CD4-positive, alpha-beta memory T cell (primary cell): ENCODE results near the gene PRDM2. TPM values are rescaled to one million over a fixed set of nuclear protein-coding genes. Genes with fewer than 3 reads are reported as not detected.

Experiments
- CTCF ChIA-PET: fragments of 350-600 bp; sonication (Branson Sonifier 250); formaldehyde crosslinking; loops from one replicate; lab custom pipeline; 2021; ENCODE audit warnings: inconsistent platforms; ENCODE audit not compliant: partially characterized antibody; lab: Charles Lee
- POLR2A ChIA-PET: fragments of 350-600 bp; sonication (Branson Sonifier 250); formaldehyde crosslinking; loops from one replicate; lab custom pipeline; 2021; ENCODE audit not compliant: partially characterized antibody; lab: Charles Lee
- DNase-seq, 5 donors: peaks; one replicate each; pipeline versions ENCODE4 v3.0.0 to v3.0.0-alpha.2; 2020 to 2022; ENCODE audit warnings: mixed read lengths in 1 of 5
- H3K27ac ChIP-seq: one replicate; pipeline ENCODE4 v1.7.0; 2013; ENCODE audit warnings: low read depth, low read length
- H3K27me3 ChIP-seq: 2 replicates; pipeline ENCODE4 v1.7.0; 2013; ENCODE audit warnings: mild to moderate bottlenecking, low read length, moderate library complexity; ENCODE audit not compliant: insufficient read depth
- H3K36me3 ChIP-seq: 2 replicates; pipeline ENCODE4 v1.7.0; 2013; ENCODE audit warnings: mild to moderate bottlenecking, low read length, moderate library complexity; ENCODE audit not compliant: insufficient read depth
- H3K4me1 ChIP-seq: 2 replicates; pipeline ENCODE4 v1.7.0; 2013; ENCODE audit warnings: mild to moderate bottlenecking, low read length, moderate library complexity; ENCODE audit not compliant: insufficient read depth
- H3K4me3 ChIP-seq, 2 donors: one replicate each; pipeline ENCODE4 v1.7.0; 2013; ENCODE audit warnings: low read length in 2 of 2, mild to moderate bottlenecking in 1 of 2
- H3K9me3 ChIP-seq, 2 donors: one replicate each; pipeline ENCODE4 v1.7.0; 2013; ENCODE audit warnings: low read length in 2 of 2, control low read depth in 1 of 2; ENCODE audit not compliant: control insufficient read depth in 1 of 2
- H3K27ac Mint-ChIP-seq, 7 donors: one replicate each; pipeline ENCODE4 v1.8.0; 2020 to 2021; ENCODE audit warnings: mixed read lengths in 7 of 7, mild to moderate bottlenecking in 6 of 7, inconsistent platforms in 3 of 7, moderate library complexity in 3 of 7
- H3K27me3 Mint-ChIP-seq, 2 donors: one replicate each; pipeline ENCODE4 v1.8.0; 2020 to 2021; ENCODE audit warnings: mixed read lengths in 2 of 2
- H3K36me3 Mint-ChIP-seq, 2 donors: one replicate each; pipeline ENCODE4 v1.8.0; 2020 to 2021; ENCODE audit warnings: mixed read lengths in 2 of 2, inconsistent platforms in 1 of 2, mild to moderate bottlenecking in 1 of 2
- H3K4me1 Mint-ChIP-seq, 4 donors: one replicate each; pipeline ENCODE4 v1.8.0; 2020 to 2021; ENCODE audit warnings: mixed read lengths in 4 of 4, mild to moderate bottlenecking in 1 of 4
- H3K4me3 Mint-ChIP-seq, 8 donors: one replicate each; pipeline ENCODE4 v1.8.0; 2020 to 2021; ENCODE audit warnings: mixed read lengths in 8 of 8, mild to moderate bottlenecking in 7 of 8, moderate library complexity in 6 of 8, inconsistent platforms in 3 of 8
- H3K9me3 Mint-ChIP-seq, 8 donors: one replicate each; pipeline ENCODE4 v1.8.0; 2020 to 2021; ENCODE audit warnings: mixed read lengths in 8 of 8, mild to moderate bottlenecking in 5 of 8, inconsistent platforms in 3 of 8, moderate library complexity in 1 of 8
- intact Hi-C: fragments of 100-400 bp; cut with micrococcal nuclease; formaldehyde crosslinking; loops from one replicate; pipeline ENCODE4 v1.15.1; 2023
- polyA plus RNA-seq, 2 donors: library from polyadenylated mRNA; unstranded; fragments of 300-500 nt; fragmentation: Illumina TruSeq; gene quantifications; one replicate each; pipeline ENCODE4 v1.2.3, GENCODE V29; 2021
- total RNA-seq, 2 experiments: library from RNA; stranded (reverse); gene quantifications; one replicate each; pipeline ENCODE4 v1.2.3, GENCODE V29; 2021

The PRDM2 gene
- total and polyA plus RNA-seq, 4 experiments from 2014 or later = 6.7 to 118 (median 68.3) TPM

DNA sequence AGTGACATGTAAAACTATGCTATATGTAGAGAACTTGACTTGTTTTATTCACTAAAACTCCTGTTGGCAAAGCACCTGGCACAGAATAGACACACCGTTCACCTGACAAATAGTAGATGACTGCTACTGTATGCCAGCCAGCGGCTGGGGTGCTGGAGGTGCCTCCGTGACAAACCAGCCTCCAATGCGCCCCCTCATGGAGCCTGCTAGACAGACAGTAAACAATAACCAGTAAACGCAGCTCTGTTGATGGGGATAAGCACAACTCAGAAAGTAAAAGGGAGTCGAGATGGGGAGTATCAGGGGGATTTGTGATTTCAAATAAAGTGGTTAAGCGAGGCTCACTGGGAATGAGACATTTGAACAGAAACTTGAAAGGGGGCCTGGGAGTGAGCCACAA, 107.2 kb downstream of the PRDM2 start:
- H3K27me3 Mint-ChIP-seq = no peaks in the 10 kb centered on the region
- no peak overlapping the region for H3K27ac ChIP-seq
- no peak overlapping the region for H3K4me3 ChIP-seq
- POLR2A ChIA-PET = no interaction called here
- intact Hi-C loops = no loop called here
- H3K27me3 ChIP-seq = no peaks in the 10 kb centered on the region
- DNase-seq = no peak
- H3K27ac Mint-ChIP-seq = peak overlapping the region in 6 of 7 donors; percentile 9 to 82 (median 32)
- H3K36me3 Mint-ChIP-seq = peaks cover 4 to 20% of the 10 kb centered on the region in 2 donors
- H3K9me3 ChIP-seq = no peaks in the 10 kb centered on the region
- no peaks in the 10 kb centered on the region for H3K9me3 Mint-ChIP-seq
- CTCF ChIA-PET = no interaction called here
- no peak overlapping the region for H3K4me3 Mint-ChIP-seq
- peaks cover 24 to 60% (median 40%) of the 10 kb centered on the region in 4 donors for H3K4me1 Mint-ChIP-seq
- no peaks in the 10 kb centered on the region for H3K4me1 ChIP-seq
- no peaks in the 10 kb centered on the region for H3K36me3 ChIP-seq

DNA sequence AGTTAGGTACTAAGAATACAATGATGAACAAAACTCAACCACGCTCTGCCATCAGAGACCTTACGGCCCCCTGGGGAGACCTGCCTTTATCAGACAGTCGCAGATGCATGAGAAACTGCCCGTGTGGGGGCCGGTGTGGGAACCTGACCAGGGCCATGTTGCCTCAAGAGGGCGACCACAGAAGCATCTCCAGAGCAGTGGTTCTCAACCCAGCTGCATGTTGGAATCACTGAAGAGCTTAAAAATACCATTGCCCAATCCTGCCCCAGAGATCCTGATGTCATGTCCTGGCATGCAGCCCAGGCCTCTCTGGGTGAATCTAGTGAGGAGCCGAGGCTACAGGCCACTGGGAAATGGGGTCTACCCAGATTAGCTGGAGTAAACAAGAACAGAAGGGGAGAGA, 108.7 kb downstream of the PRDM2 start:
- intact Hi-C loops = no loop called here
- Histone ChIP-seq H3K4me3 (no peak overlapping the region), H3K27me3 (no peaks in the 10 kb centered on the region), H3K27ac (no peak overlapping the region), H3K4me1 (peaks cover 9% of the 10 kb centered on the region), H3K9me3 (no peaks in the 10 kb centered on the region), H3K36me3 (no peaks in the 10 kb centered on the region)
- Mint-ChIP-seq H3K27ac (peak overlapping the region in 3 of 7 donors; percentile 61 to 82 (median 81)), H3K4me1 (peaks cover 31 to 68% (median 47%) of the 10 kb centered on the region in 4 donors), H3K9me3 (no peaks in the 10 kb centered on the region), H3K27me3 (no peaks in the 10 kb centered on the region), H3K36me3 (peaks cover 4 to 18% of the 10 kb centered on the region in 2 donors), H3K4me3 (no peak overlapping the region)
- no peak for DNase-seq
- ChIA-PET POLR2A (no interaction called here), CTCF (no interaction called here)

DNA sequence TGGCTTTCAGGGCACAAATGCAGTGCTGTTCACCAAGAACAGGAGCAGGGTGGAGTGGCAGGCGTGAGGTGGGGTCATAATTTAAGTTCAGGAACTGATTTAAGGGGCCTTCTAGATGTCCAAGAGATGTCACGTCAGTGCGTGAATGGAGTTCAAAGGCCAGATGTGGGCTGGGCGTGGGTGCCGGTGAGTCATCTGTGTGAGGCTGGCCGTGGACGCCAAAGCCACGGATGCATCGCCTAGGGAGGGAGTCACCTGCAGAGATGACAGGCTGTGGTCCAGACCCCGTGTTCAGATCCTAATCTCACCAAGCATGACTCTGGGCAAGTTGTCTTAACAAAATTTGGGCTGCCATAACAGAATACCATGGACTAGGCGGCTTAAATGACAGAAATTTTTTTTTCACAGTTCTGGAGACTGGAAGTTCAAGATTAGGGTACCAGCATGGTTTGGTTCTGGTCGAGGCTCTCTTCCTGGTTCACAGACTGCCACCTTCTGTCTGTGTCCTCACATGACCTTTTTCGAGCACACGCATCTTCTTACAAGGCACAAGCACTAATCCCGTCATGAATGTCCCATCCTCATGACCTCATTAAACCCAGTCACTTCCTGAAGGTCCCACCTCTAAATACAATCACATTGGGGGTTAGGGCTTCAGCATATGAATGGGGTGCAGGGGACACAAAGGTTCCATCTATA, 109.6 kb downstream of the PRDM2 start:
- no peak overlapping the region for H3K4me3 Mint-ChIP-seq
- no peaks in the 10 kb centered on the region for H3K27me3 Mint-ChIP-seq
- CTCF ChIA-PET = interaction anchor here (1.2 kb wide), 1 partner anchor 12 kb away, joined by 3 read pairs; no protein-coding TSS in a partner anchor

DNA sequence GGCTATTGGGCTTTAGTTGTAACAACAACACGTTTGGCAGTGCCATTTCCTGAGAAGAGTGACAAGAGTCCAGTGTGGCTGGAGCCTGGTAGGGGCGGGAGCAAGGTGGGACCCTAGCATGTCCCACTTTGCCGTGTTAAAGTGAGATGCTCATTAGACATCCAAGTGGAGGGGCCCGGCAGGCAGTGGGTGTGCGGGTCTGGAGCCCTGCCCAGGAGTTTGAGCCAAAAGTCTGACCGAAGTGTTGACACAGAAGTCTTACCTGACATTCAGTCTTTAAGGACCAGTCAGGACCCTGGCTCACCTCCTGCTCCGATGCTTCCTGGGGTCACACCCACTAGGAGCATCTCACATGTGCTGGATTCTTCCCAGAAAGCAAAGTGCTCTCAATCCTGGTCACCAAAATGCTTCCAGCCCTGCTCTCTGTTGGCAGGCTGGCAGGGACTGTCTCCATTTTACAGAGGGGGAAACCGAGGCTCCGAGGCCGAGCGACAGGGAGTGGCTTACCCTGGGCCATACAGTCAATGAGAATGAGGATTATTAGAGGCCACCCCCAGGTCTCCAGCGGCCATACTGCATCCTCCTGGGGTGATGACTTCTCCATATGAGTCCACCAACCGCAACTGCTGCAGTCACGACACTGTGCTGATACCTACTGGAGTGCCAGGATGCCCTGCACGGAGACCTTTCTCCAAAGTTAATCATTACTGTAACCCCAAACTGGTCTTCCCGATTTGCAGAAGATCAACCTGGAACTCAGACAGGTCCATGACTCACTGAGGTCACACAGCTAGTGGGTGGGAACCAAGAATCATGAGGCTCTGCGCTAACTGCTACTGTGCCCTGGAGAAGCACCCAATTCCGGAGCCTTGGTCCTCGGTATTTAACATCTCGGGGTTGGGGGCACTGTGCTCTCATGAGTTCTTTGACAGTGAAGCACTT, 112.7 kb downstream of the PRDM2 start:
- H3K27me3 Mint-ChIP-seq = no peaks in the 10 kb centered on the region
- Histone ChIP-seq H3K4me1 (peaks cover 9% of the 10 kb centered on the region), H3K36me3 (no peaks in the 10 kb centered on the region), H3K9me3 (no peaks in the 10 kb centered on the region), H3K27me3 (no peaks in the 10 kb centered on the region), H3K27ac (no peak overlapping the region), H3K4me3 (no peak overlapping the region)
- H3K4me1 Mint-ChIP-seq = peaks cover 19 to 46% (median 34%) of the 10 kb centered on the region in 4 donors
- H3K4me3 Mint-ChIP-seq = no peak overlapping the region
- intact Hi-C loops = loop anchor here (1.0 kb wide), 1 partner anchor 147 kb away; no protein-coding TSS in a partner anchor
- DNase-seq = no peak
- no peaks in the 10 kb centered on the region for H3K9me3 Mint-ChIP-seq
- H3K27ac Mint-ChIP-seq = peak overlapping the region in 2 of 7 donors; percentile 46 to 79
- peaks cover 6 to 18% of the 10 kb centered on the region in 2 donors for H3K36me3 Mint-ChIP-seq
- ChIA-PET CTCF (interaction anchor here (1.3 to 3.5 kb wide), 7 partner anchors 8 to 148 kb away, joined by 3 to 24 read pairs (median 5); no protein-coding TSS in a partner anchor), POLR2A (no interaction called here)

More for the DNA sequence above, 109.6 kb downstream of the PRDM2 start:
- no peak overlapping the region for H3K27ac ChIP-seq
- H3K27me3 ChIP-seq = no peaks in the 10 kb centered on the region
- Mint-ChIP-seq H3K4me1 (peaks cover 32 to 65% (median 48%) of the 10 kb centered on the region in 4 donors), H3K9me3 (no peaks in the 10 kb centered on the region), H3K27ac (peak overlapping the region in 6 of 7 donors; percentile 28 to 82 (median 65)), H3K36me3 (peaks cover 4 to 19% of the 10 kb centered on the region in 2 donors)
- no peak overlapping the region for H3K4me3 ChIP-seq
- DNase-seq = peak in 1 of 5 donors; percentile 56
- peaks cover 9% of the 10 kb centered on the region for H3K4me1 ChIP-seq
- no peaks in the 10 kb centered on the region for H3K9me3 ChIP-seq
- no peaks in the 10 kb centered on the region for H3K36me3 ChIP-seq
- intact Hi-C loops = no loop called here
- POLR2A ChIA-PET = no interaction called here

- intact Hi-C loops = loop anchor here (1.0 kb wide), 1 partner anchor 148 kb away; no protein-coding TSS in a partner anchor
- Histone ChIP-seq H3K27me3 (no peaks in the 10 kb centered on the region), H3K9me3 (no peaks in the 10 kb centered on the region), H3K36me3 (no peaks in the 10 kb centered on the region), H3K4me3 (no peak overlapping the region), H3K27ac (no peak overlapping the region), H3K4me1 (peaks cover 9% of the 10 kb centered on the region)
- ChIA-PET CTCF (interaction anchor here (0.8 to 3.5 kb wide), 10 partner anchors 9 to 149 kb away, joined by 3 to 24 read pairs (median 4); no protein-coding TSS in a partner anchor), POLR2A (no interaction called here)
- Mint-ChIP-seq H3K4me1 (peaks cover 17 to 41% (median 29%) of the 10 kb centered on the region in 4 donors), H3K27ac (peak overlapping the region in 5 of 7 donors; percentile 4 to 59 (median 16)), H3K27me3 (no peaks in the 10 kb centered on the region), H3K9me3 (no peaks in the 10 kb centered on the region), H3K36me3 (peaks cover 6 to 21% of the 10 kb centered on the region in 2 donors), H3K4me3 (peak overlapping the region in 1 of 8 donors; percentile 4)
- DNase-seq = peak in 4 of 5 donors; percentile 38 to 48 (median 44)
Measured at GRCh38 chr1:13813398-13814012, 113.5 kb downstream of the PRDM2 start.

- DNase-seq = no peak
- intact Hi-C loops = no loop called here
- Mint-ChIP-seq H3K27ac (peak overlapping the region in 1 of 7 donors; percentile 16), H3K36me3 (peaks cover 11 to 21% of the 10 kb centered on the region in 2 donors), H3K27me3 (no peaks in the 10 kb centered on the region), H3K4me3 (no peak overlapping the region), H3K4me1 (peaks cover 16 to 34% (median 24%) of the 10 kb centered on the region in 4 donors), H3K9me3 (no peaks in the 10 kb centered on the region)
- Histone ChIP-seq H3K4me3 (no peak overlapping the region), H3K4me1 (peaks cover 9% of the 10 kb centered on the region), H3K27me3 (no peaks in the 10 kb centered on the region), H3K27ac (no peak overlapping the region), H3K36me3 (no peaks in the 10 kb centered on the region), H3K9me3 (no peaks in the 10 kb centered on the region)
- ChIA-PET CTCF (interaction anchor here (0.8 to 3.5 kb wide), 9 partner anchors 9 to 149 kb away, joined by 3 to 24 read pairs (median 4); no protein-coding TSS in a partner anchor), POLR2A (no interaction called here)
Measured at GRCh38 chr1:13814131-13814530, 114.1 kb downstream of the PRDM2 start.
